MG63 (cell line): ENCODE measurements around the gene FAM151A. TPM values are rescaled to one million over a fixed set of nuclear protein-coding genes. Genes with fewer than 3 reads are reported as not detected.
"Not testable (repeated sequence)": the region's sequence is repeated elsewhere in the genome, so short reads cannot be mapped to it uniquely, and the experiment has no call there.

ENCODE experiments used
- DNase-seq: peaks from one replicate; pipeline ENCODE4 v3.0.0-alpha.2; 2020
- H3K27me3 ChIP-seq: fragments of 250-450 bp; sonication (Bioruptor Pico); 2 replicates; pipeline ENCODE4 v1.5.1; 2020; ENCODE audit warnings: mild to moderate bottlenecking, moderate library complexity
- H3K36me3 ChIP-seq: fragments of 250-450 bp; sonication (Bioruptor Pico); 2 replicates; pipeline ENCODE4 v1.5.1; 2020; ENCODE audit warnings: mild to moderate bottlenecking, moderate library complexity
- H3K4me3 ChIP-seq: fragments of 250-450 bp; sonication (Bioruptor Pico); 2 replicates; pipeline ENCODE4 v1.5.1; 2020; ENCODE audit warnings: mild to moderate bottlenecking, moderate library complexity
- H3K9me3 ChIP-seq: fragments of 250-450 bp; sonication (Bioruptor Pico); 2 replicates; pipeline ENCODE4 v1.5.1; 2020; ENCODE audit warnings: mild to moderate bottlenecking, moderate library complexity
- total RNA-seq: library from RNA; depleted of rRNA; stranded (reverse); fragments of >200 nt; shearing (Covaris generic); gene quantifications from 2 replicates; pipeline ENCODE4 v1.2.3, GENCODE V29; 2014; ENCODE audit warnings: low replicate concordance

Gene FAM151A
- total RNA-seq, 1 experiment from 2014 or later: not detected

DNA sequence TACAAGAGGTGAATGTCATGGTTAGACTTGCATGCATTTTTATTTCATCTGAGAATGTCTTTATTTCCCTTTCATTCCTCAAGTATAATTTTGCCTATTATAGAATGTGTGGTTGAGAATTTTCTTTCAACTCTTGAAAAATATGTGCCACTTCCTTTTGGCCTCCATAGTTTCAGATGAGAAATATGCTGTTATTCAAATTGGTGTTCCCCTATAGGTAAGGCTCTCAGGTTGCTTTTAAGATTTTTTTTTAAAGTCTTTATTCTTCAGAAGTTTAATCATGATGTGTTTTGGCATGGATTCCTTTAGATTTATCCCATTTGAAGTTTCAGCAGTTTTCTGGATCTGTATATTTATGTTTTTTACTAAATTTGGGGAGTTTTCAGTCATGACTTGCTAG is 20.4 kb upstream of the FAM151A start:
- no peak for DNase-seq
- Histone ChIP-seq H3K27me3 (no peaks in the 10 kb centered on the region), H3K4me3 (no peak overlapping the region), H3K36me3 (no peaks in the 10 kb centered on the region), H3K9me3 (peaks cover 7% of the 10 kb centered on the region)

DNA sequence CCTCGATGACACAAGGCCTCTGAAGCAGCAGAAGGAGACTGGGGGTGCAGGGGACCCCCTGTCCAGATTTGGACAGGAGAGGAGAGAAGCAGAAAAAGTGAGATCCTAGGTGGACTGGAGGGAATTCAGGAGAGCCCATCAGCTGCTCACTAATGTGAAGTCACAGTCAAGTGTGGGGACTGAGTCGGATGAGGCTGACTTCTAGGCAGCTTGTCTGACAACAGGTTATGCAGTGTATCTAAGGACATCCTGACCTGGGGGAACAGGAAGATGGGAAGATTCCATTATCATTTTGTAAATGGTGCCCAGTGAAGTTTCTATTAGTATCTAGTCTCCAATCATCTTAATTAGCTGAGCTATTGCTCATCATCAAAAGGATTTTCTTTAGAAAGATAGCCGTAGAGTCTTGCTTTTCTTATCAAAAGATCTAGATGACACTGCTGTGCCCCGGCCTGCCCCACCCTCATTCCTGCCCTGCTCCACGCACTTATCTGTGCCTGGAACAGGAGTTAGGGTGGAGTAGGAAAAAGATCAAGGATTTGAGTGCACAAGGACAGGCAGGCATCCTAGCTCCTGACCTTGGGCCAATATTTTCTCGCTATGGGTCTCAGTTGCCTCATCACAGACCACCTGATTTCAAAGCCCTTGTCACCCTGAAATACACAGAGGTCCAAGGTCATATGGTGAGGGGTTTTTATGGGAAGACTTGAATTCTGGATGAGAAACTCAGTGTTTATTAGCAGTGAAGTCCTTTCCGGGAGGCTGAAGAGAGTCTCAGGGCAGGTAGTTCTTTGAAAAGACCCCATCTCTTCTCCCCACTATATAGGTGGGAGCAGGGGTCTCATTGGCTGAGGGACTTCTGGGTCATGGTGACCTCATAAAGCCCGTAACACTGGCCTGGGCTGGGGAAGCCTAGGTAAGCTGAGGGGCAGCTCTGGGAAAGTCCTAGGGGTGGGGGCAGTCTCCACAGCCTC is 17.8 kb upstream of the FAM151A start, which contains the start of gene MROH7:
Gene MROH7, plus strand, starts transcription at position 924 of the 974 bp plus-strand sequence. CDS start 11,141 bp downstream, outside the sequence.
- Histone ChIP-seq H3K4me3 (no peak within 1 kb of the TSS), H3K36me3 (no peaks in the 10 kb centered on the region), H3K27me3 (no peaks in the 10 kb centered on the region), H3K9me3 (peaks cover 7% of the 10 kb centered on the region)
- DNase-seq: no peak

DNA sequence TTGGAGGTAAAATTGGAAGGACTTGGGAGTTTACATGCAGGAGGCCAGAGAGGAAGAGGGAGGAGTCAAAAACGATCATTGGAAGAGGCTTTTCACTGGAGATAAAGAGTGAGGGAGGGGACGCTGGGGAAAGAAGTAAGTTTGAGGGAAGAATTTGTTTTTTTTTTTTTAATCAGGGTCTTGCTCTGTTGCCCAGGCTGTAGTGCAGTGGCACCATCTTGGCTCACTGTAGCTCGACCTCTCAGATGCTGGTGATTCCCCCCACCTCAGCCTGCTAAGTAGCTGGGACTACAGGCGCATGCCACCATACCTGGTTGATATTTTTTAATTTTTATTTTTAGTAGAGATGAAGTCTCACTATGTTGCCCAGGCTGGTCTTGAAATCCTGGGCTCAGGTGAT is 17.0 kb upstream of the FAM151A start:
- no peak for DNase-seq
- Histone ChIP-seq H3K9me3 (peaks cover 7% of the 10 kb centered on the region), H3K27me3 (no peaks in the 10 kb centered on the region), H3K4me3 (no peak overlapping the region), H3K36me3 (no peaks in the 10 kb centered on the region)

DNA sequence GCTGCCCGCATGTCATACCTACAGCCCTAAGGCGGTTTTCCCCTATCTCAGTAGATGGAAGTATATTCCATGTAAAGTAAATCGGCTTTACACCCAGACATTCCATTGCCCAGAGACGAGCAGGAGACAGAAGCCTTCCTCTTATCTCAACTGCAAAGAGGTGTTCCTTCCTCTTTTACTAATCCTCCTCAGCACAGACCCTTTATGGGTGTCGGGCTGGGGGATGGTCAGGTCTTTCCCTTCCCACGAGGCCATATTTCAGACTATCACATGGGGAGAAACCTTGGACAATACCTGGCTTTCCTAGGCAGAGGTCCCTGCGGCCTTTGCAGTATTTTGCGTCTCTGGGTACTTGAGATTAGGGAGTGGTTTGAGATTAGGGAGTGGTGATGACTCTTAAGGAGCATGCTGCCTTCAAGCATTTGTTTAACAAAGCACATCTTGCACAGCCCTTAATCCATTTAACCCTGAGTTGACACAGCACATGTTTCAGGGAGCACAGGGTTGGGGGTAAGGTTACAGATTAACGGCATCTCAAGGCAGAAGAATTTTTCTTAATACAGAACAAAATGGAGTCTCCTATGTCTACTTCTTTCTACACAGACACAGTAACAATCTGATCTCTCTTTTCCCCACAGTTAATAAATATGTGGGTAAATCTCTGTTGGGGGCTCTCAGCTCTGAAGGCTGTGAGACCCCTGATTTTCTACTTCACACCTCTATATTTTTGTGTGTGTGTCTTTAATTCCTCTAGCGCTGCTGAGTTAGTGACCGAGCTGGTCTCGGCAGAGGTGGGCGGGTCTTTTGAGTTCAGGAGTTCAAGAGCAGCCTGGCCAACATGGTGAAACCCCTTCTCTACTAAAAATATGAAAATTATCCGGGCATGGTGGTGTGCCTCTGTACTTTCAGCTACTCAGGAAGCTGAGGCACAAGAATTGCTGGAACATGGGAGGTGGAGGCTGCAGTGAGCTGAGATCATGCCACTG is 13.4 kb upstream of the FAM151A start:
- not testable (repeated sequence) for H3K9me3 ChIP-seq, H3K27me3 ChIP-seq, DNase-seq, H3K36me3 ChIP-seq, H3K4me3 ChIP-seq

DNA sequence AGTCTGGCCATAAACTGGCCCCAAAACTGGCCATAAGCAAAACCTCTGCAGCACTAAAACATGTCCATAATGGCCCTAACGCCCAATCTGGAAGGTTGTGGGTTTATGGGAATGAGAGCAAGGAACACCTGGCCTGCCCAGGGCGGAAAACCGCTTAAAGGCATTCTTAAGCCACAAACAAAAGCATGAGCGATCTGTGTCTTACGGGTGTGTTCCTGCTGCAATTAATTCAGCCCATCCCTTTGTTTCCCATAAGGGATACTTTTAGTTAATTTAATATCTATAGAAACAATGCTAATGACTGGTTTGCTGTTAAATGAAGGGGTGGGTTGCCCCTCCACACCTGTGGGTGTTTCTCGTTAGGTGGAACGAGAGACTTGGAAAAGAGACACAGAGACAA is 12.5 kb upstream of the FAM151A start:
- H3K9me3 ChIP-seq, DNase-seq, H3K27me3 ChIP-seq, H3K36me3 ChIP-seq, H3K4me3 ChIP-seq: not testable (repeated sequence)

DNA sequence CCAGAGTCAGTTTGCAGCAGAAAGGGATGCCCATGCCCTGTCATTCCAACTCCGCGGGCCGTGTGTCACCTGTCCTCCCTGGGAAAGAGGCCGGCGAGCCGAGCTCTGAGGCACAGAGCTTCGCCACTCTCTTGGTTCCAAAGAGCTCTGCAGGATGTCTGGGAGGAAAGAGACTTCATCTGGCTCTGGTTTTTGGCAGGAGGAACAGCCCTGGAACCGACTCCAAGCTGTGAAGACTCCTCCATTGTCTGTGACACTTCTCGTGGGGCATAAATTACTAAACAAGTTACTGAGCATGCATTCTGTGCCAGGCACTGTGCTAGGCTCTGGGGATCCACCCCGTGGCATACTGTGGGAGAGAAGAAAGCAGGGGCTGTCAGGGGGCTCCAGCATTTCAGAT is 3.9 kb upstream of the FAM151A start:
- H3K27me3 ChIP-seq: 0 out of 2 replicates have a peak, but pooled peaks cover 2% of the 10 kb centered on the region
- no peaks in the 10 kb centered on the region for H3K36me3 ChIP-seq
- no peak overlapping the region for H3K4me3 ChIP-seq
- no peak for DNase-seq
- no peaks in the 10 kb centered on the region for H3K9me3 ChIP-seq

DNA sequence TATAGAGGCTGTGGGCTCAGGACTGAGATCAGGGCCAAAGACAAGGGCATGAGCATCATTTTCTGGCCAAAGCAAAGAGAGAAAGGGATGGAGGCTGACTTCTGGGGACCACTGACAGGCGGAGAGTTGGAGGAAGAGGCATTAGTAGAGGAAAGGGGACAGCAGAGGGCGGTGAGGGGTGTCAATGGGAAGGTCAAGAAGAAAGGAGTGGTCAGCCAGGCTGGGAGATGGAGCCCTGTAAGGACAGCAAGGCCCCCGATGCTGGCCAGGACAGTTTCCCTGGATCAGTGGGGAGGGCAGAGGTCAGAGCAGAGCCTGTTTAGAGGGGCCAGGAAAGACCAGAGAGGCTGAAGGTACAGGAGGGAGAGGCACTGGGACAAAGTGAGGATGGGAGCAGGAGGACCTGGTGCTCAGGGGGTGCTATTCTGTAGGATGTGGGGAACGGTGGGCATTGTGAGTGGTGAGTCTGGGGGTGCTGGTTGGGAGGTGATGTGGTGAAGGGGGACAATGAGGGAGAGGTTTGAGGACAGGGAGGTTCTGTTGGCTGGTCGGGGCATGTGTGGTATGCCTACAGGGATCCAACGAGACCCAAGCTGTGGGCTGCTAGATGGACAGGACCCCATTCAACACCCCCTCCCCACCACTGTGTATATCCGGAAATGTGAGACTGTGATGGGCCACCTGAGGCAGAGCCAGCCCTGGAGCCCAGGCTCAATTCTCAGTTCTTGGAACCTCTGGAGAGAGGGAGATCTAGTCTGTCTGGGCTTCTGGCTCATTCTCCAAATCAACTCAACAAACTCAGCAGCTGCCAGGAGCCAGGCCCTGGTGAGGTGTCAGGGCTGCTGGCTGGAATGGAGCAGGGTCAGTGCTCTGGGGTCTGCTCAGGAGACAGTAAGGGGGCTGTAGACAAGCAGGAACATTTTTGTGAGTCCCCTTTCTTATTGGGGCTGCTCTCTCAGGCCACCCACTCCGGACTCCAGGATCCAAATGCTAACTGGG is 1.4 kb upstream of the FAM151A start:
- no peaks in the 10 kb centered on the region for H3K36me3 ChIP-seq
- no peaks in the 10 kb centered on the region for H3K9me3 ChIP-seq
- DNase-seq: no peak
- no peaks in the 10 kb centered on the region for H3K27me3 ChIP-seq
- H3K4me3 ChIP-seq: no peak overlapping the region

DNA sequence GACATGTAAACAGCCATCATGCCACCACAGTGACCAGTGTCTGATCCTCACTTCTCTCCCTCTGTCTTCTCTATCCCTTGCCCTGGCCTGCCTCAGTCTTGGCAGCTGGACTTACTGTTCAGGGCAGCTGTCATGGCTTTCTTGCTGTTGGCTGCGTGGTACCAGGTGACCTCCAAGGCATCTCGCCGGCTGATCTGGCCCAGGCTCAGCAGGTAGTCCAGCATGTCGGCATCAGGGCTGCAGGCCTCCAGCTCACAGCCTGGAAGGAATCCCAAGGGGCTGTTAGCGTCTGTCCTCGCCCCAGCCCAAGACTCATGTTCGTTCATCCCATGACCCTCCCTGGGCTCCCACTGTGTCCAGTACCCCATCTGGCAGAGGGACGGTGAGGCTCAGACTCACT is 3.6 kb downstream of the FAM151A start:
- Histone ChIP-seq H3K4me3 (no peak overlapping the region), H3K27me3 (no peaks in the 10 kb centered on the region), H3K9me3 (no peaks in the 10 kb centered on the region), H3K36me3 (no peaks in the 10 kb centered on the region)
- DNase-seq: no peak

DNA sequence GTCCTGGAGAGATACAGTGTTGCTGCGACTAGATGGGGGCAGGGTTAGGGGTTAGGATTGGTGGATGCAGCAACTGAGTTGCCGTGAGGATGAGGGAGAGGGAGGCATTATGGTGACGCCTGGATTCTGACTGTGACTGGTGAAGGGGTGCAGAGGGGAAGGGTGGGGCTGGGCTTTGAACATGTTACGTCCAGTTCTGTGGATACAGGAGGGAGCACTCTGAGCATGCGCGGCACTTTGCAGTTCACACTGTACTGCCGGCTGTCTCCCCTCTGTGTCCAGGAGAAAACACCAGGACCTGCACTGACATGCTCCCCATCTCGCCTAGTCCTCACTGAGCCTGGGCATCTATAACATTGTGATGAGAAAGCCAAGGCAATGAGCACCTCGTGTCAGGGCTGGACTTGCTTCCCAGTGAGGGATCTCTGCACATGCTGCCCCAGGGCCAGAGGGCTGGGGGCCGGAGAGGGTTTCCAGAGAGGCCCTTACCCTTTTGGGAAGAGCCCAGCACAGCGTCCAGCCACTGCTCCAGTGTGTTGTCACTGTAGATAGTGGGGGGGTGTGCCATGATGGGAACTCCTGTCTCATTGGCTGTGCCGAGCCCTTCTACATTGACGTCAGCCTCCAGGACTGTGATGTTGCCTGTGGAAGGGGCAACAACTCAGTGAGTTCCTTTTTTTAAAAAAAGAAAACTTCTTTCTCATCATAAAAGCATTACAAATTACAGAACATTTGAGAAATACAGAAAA is 7.6 kb downstream of the FAM151A start:
- no peaks in the 10 kb centered on the region for H3K36me3 ChIP-seq
- no peaks in the 10 kb centered on the region for H3K27me3 ChIP-seq
- no peaks in the 10 kb centered on the region for H3K9me3 ChIP-seq
- no peak overlapping the region for H3K4me3 ChIP-seq
- no peak for DNase-seq

DNA sequence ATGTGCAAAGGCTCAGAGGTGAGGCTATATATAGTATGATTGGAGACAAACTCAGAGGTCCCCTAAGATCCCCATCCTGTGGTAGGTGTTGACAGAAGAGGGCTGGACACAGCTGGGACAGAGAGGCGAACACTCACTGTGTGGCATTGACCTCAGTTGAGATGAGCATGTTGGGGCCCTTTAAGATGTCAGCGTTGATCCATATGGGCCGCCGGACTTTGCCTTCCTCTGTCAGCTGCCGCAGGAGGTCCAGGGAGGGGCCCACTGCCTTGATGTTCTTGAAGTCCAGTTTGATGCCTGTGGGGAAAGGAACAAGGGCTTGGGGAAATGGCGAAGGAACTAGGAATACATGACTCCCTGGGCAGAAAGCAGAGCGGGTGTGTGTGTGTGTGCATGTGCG is 8.8 kb downstream of the FAM151A start:
- Histone ChIP-seq H3K4me3 (no peak overlapping the region), H3K27me3 (no peaks in the 10 kb centered on the region), H3K36me3 (no peaks in the 10 kb centered on the region), H3K9me3 (no peaks in the 10 kb centered on the region)
- DNase-seq: no peak

DNA sequence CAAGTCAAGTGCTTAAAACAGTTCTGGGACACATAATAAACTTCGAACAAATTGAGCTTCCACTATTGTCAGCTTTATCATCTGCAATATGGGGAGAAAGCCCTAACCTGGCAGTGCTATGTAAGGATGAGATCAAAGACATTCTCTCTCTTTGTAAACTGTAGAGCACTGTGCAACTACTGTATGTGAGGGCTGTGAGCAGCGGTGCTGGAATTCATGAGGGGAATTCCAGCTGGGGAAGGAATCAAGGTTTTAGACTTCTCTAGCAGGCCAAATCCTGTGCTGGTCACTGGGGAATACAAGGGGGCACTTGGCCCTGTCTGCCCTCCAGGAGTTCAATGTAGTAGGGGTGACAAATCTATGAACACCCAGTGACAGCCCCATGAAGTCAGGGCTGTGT is 9.3 kb downstream of the FAM151A start:
- no peaks in the 10 kb centered on the region for H3K9me3 ChIP-seq
- H3K36me3 ChIP-seq: no peaks in the 10 kb centered on the region
- no peak overlapping the region for H3K4me3 ChIP-seq
- no peak for DNase-seq
- no peaks in the 10 kb centered on the region for H3K27me3 ChIP-seq

DNA sequence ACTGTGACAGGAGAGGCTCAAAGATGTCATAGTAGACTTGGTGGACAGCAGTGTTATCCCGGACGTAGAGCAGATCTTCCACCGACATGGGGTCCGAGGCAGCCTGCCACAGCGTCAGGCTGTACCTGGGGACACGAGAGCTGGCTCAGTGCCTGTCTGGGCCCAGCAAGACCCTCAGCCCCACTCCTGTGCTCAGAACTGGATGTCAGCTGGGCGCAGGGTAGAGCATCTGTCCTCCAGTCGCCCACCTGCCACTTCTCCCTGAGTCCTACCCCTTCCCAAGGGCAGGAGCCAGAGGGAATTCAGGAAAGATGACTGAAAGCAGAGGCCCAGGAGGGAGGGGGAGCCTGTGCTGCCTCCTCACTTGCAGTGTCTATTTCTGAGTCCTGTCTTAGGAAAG is 11.7 kb downstream of the FAM151A start:
- H3K9me3 ChIP-seq: no peaks in the 10 kb centered on the region
- no peaks in the 10 kb centered on the region for H3K27me3 ChIP-seq
- H3K36me3 ChIP-seq: no peaks in the 10 kb centered on the region
- no peak overlapping the region for H3K4me3 ChIP-seq
- no peak for DNase-seq

DNA sequence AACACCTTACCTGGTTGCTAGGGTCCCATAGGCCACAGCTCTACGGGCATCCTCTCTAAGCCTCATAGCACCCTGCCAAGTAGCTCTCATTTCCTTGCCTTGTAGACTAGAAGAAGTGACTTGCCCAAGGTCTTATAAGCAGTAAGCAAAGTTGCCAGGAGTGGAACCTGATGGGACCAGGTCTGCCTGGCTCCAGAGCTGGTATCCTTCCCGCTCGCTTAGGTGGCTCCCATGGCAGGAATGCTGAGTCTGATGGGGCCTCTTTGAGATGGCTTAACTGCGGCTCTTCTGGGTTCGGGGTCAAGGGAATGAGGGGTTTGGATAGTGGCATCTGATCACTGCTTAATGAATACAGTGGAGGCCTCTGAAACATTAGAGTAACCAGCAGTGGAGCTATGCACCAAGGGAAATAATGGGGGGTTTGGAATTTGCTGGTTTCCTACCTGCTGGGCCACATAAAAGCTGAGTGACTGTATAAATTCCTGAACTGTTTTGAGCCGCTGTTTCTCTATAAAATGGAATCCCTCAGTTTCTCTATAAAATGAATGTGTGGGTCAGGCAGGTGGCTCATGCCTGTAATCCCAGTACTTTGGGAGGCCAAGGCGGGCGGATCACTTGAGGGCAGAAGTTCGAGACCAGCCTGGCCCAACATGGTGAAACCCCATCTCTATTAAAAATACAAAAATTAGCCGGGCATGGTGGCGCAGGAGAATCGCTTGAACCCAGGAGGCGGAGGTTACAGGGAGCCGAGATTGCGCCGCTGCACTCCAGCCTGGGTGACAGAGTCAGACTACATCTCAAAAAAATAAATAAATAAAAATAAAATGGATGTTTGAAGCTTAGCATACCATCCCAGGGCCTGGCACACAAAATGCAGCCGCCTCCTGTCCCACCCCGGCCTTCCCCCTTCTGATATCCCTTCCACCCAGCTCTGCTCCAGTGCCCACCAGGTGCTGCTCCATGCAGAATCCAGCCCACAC is 12.4 kb downstream of the FAM151A start:
- Histone ChIP-seq H3K27me3 (no peaks in the 10 kb centered on the region), H3K36me3 (no peaks in the 10 kb centered on the region), H3K4me3 (no peak overlapping the region), H3K9me3 (no peaks in the 10 kb centered on the region)
- DNase-seq: no peak

DNA sequence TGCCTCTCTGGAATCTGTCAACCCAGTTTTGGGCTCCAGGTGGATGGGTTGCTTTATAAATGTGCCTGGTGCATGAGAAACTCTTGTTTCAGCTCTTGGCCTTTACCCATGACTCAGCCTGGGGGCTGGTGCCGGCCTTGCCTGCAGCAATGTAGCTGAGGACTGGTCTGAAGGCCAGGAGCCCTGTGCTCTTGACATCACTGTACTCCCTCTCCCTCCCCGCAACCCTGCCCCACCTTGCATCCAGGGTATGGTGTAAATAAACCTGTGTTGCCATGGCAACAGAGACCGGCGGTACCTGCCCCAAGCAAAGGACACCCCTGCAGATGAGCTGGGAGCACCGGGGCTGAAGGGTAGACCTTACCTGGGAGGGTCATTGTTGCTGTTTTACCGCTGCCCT is 13.3 kb downstream of the FAM151A start:
- H3K4me3 ChIP-seq: no peak overlapping the region
- no peak for DNase-seq

More for the DNA sequence above, 13.3 kb downstream of the FAM151A start:
- no peaks in the 10 kb centered on the region for H3K9me3 ChIP-seq
- H3K27me3 ChIP-seq: no peaks in the 10 kb centered on the region
- no peaks in the 10 kb centered on the region for H3K36me3 ChIP-seq
